A549 (cell line): Measurements from ENCODE around the gene RIN3. TPM values are rescaled to one million over a fixed set of nuclear protein-coding genes. Genes with fewer than 3 reads are reported as not detected.

Source experiments
- ATAC-seq, 2 experiments: fragments of 200-7000 bp in 1 of 2; fragments of >200 bp in 1 of 2; cut with Nextera tagmentation in 1 of 2; cut with Tn5 transposase in 1 of 2; 3 replicates each; pipeline versions ENCODE4 v1.8.0 to v1.9.1; 2018 to 2020; ENCODE audit warnings: mild to moderate bottlenecking in 1 of 2, moderate library complexity in 1 of 2
- CTCF ChIA-PET: fragments of 300-600 bp; sonication (Branson Sonifier 250); formaldehyde crosslinking; extraction: SDS; loops from one replicate; lab custom pipeline; 2021; ENCODE audit warnings: antibody characterized with exemption, inconsistent platforms; lab: Yijun Ruan, JAX
- POLR2A ChIA-PET: fragments of 350-600 bp; formaldehyde crosslinking; extraction: SDS; loops from one replicate; lab custom pipeline; 2021; ENCODE audit warnings: antibody characterized with exemption, inconsistent platforms; lab: Yijun Ruan, JAX
- DNase-seq, 2 experiments: peaks; one replicate each; pipeline versions ENCODE4 v3.0.0 to v3.0.0-alpha.2; 2011 to 2016; ENCODE audit warnings: low read depth in 1 of 2, low spot score in 1 of 2
- FAIRE-seq: peaks from 2 replicates; lab custom pipeline; 2011; peaks lifted over from hg19 to GRCh38; lab: Jason Lieb, UNC
- H3K27ac ChIP-seq, 2 experiments: fragments of >200 bp; sonication (Bioruptor Twin); formaldehyde crosslinking; 3 replicates each; pipeline ENCODE4 v1.5.1; 2016 to 2017
- H3K4me1 ChIP-seq: fragments of >200 bp; sonication (Bioruptor Twin); formaldehyde crosslinking; 3 replicates; pipeline ENCODE4 v1.6.1; 2016
- H3K4me2 ChIP-seq: fragments of >200 bp; sonication (Bioruptor Twin); formaldehyde crosslinking; 3 replicates; pipeline ENCODE4 v1.6.1; 2016
- H3K4me3 ChIP-seq: fragments of >200 bp; sonication (Bioruptor Twin); formaldehyde crosslinking; 3 replicates; pipeline ENCODE4 v1.5.1; 2016
- H3K9me3 ChIP-seq: fragments of >200 bp; sonication (Bioruptor Twin); formaldehyde crosslinking; 3 replicates; pipeline ENCODE4 v1.6.1; 2016
- CTCF ChIP-seq: fragments of >200 bp; sonication (Bioruptor Twin); formaldehyde crosslinking; IDR thresholded peaks from 3 replicates; pipeline ENCODE4 v1.5.1; 2016
- EHMT2 ChIP-seq: fragments of 200-600 bp; sonication (generic); IDR thresholded peaks from 2 replicates; pipeline ENCODE4 v1.6.1; 2016; ENCODE audit warnings: antibody characterized with exemption, low read depth, mild to moderate bottlenecking, moderate library complexity
- ELK1 ChIP-seq: fragments of 150-350 bp; IDR thresholded peaks from 2 replicates; pipeline ENCODE4 v1.6.1; 2014; ENCODE audit warnings: low read depth, mild to moderate bottlenecking, low read length
- EP300 ChIP-seq, 2 experiments: fragments of >200 bp; sonication (Bioruptor Twin); formaldehyde crosslinking; IDR thresholded peaks; 2 replicates in 1 of 2; 3 replicates in 1 of 2; pipeline ENCODE4 v1.6.1; 2016 to 2017
- FOSB ChIP-seq: fragments of 250-450 bp; sonication (Bioruptor Pico); IDR thresholded peaks from 2 replicates; pipeline ENCODE4 v1.5.0; 2020; ENCODE audit warnings: mild to moderate bottlenecking, moderate library complexity
- FOSL2 ChIP-seq, 2 experiments: fragments of 450-650 bp in 1 of 2; fragments of >200 bp in 1 of 2; sonication (Bioruptor Twin) in 1 of 2; formaldehyde crosslinking; IDR thresholded peaks; 2 replicates each; pipeline versions ENCODE4 v1.5.0 to v1.6.1; 2016 to 2020; ENCODE audit warnings: mild to moderate bottlenecking in 1 of 2, moderate library complexity in 1 of 2
- HES2 ChIP-seq: fragments of >200 bp; sonication (Bioruptor Twin); formaldehyde crosslinking; IDR thresholded peaks from 2 replicates; pipeline ENCODE4 v1.6.1; 2016
- HOXA7 ChIP-seq: fragments of 250-450 bp; sonication (Bioruptor Pico); IDR thresholded peaks from 2 replicates; pipeline ENCODE4 v1.5.0; 2020; ENCODE audit warnings: mild to moderate bottlenecking, moderate library complexity
- HOXB5 ChIP-seq: fragments of 250-450 bp; sonication (Bioruptor Pico); IDR thresholded peaks from 2 replicates; pipeline ENCODE4 v1.5.0; 2020; ENCODE audit warnings: mild to moderate bottlenecking, moderate library complexity
- KDM1A ChIP-seq: fragments of 200-600 bp; sonication (generic); IDR thresholded peaks from 2 replicates; pipeline ENCODE4 v1.6.1; 2016; ENCODE audit warnings: low read depth, mild to moderate bottlenecking
- MAFK ChIP-seq: fragments of 450-650 bp; IDR thresholded peaks from 2 replicates; pipeline ENCODE4 v1.6.1; 2014; ENCODE audit not compliant: partially characterized antibody
- NFE2L2 ChIP-seq: fragments of 150-350 bp; conservative IDR thresholded peaks from 2 replicates; pipeline ENCODE4 v1.6.1; 2014; ENCODE audit warnings: low read length
- PHF8 ChIP-seq: fragments of 200-600 bp; sonication (generic); IDR thresholded peaks from 2 replicates; pipeline ENCODE4 v1.6.1; 2016; ENCODE audit warnings: low read depth, mild to moderate bottlenecking, antibody characterized with exemption, moderate library complexity, borderline replicate concordance
- RAD21 ChIP-seq, 2 experiments: fragments of >200 bp in 1 of 2; sonication (Bioruptor Twin) in 1 of 2; formaldehyde crosslinking in 1 of 2; IDR thresholded peaks in 1 of 2; conservative IDR thresholded peaks in 1 of 2; 2 replicates in 1 of 2; 3 replicates in 1 of 2; pipeline ENCODE4 v1.6.1; 2012 to 2018; ENCODE audit warnings: inconsistent platforms in 1 of 2
- RARB ChIP-seq: fragments of 250-450 bp; sonication (Bioruptor Pico); IDR thresholded peaks from 2 replicates; pipeline ENCODE4 v1.8.0; 2021; ENCODE audit warnings: mild to moderate bottlenecking, moderate library complexity
- RCOR1 ChIP-seq: fragments of 150-350 bp; IDR thresholded peaks from 2 replicates; pipeline ENCODE4 v1.6.1; 2014; ENCODE audit warnings: antibody characterized with exemption, low read length, low read depth
- RFX5 ChIP-seq: fragments of 450-650 bp; IDR thresholded peaks from 2 replicates; pipeline ENCODE4 v1.7.1; 2014; ENCODE audit warnings: antibody characterized with exemption, mild to moderate bottlenecking, moderate library complexity
- SMC3 ChIP-seq: fragments of >200 bp; sonication (Bioruptor Twin); formaldehyde crosslinking; IDR thresholded peaks from 3 replicates; pipeline ENCODE4 v1.6.1; 2018; ENCODE audit warnings: inconsistent platforms
- SREBF2 ChIP-seq: fragments of 450-650 bp; IDR thresholded peaks from 2 replicates; pipeline ENCODE4 v1.6.1; 2014; ENCODE audit warnings: mild to moderate bottlenecking, moderate library complexity
- ZC3H11A ChIP-seq: fragments of 450-650 bp; IDR thresholded peaks from 2 replicates; pipeline ENCODE4 v1.6.1; 2014; ENCODE audit warnings: antibody characterized with exemption, mild to moderate bottlenecking
- ZFP36 ChIP-seq: fragments of 450-650 bp; IDR thresholded peaks from 2 replicates; pipeline ENCODE4 v1.6.1; 2014; ENCODE audit warnings: borderline replicate concordance; ENCODE audit not compliant: partially characterized antibody
- ZNF302 ChIP-seq: fragments of 250-450 bp; sonication (Bioruptor Pico); IDR thresholded peaks from 2 replicates; pipeline ENCODE4 v1.9.0; 2021; ENCODE audit warnings: inconsistent platforms, mild to moderate bottlenecking, moderate library complexity
- WGBS: methylation state at CpG from one replicate; pipeline ENCODE4 v1.1.6; 2017; ENCODE audit errors: missing lambda C conversion rate; 5-methylcytosine and 5-hydroxymethylcytosine counted together
- polyA plus RNA-seq, 4 experiments: library from polyadenylated mRNA; depleted of rRNA in 3 of 4; stranded (reverse); fragments of >200 nt; fragmentation: RNase III in 1 of 4; extraction: RNeasy Plus Mini Kit Qiagen cat#74134 plus additional on column Dnase treatment in 1 of 4; gene quantifications; 2 replicates in 3 of 4; 3 replicates in 1 of 4; pipeline ENCODE4 v1.2.3, GENCODE V29; 2011 to 2017

Gene RIN3
- polyA plus RNA-seq, 2 of the 4 experiments (the other 2 are of a cell fraction), result 5.6 to 14.5 TPM

- FAIRE-seq, result no peak
- ATAC-seq, result peak; percentile 48 to 57; a peak in 5 of 6 replicates
- Histone ChIP-seq H3K9me3 (peaks cover 12% of the 10 kb centered on the region), H3K4me1 (peaks cover 59% of the 10 kb centered on the region), H3K4me2 (no peak overlapping the region), H3K4me3 (no peak overlapping the region), H3K27ac (peak overlapping the region; percentile 24 to 89; a peak in 5 of 6 replicates)
- whole genome bisulfite sequencing, result 81% methylated on average over 11 of the region's 14 CpGs
- DNase-seq, result peak in 1 of 2 experiments; percentile 46
- POLR2A ChIA-PET, result no interaction called here
- CTCF ChIA-PET, result interaction anchor here (0.7 to 1.8 kb wide), 12 partner anchors 9 to 479 kb away, joined by 3 to 8 read pairs (median 3); no protein-coding TSS in a partner anchor
- peak; percentile 42; the same call in 2 of the 3 replicates for TF ChIP-seq SMC3
- no peak for TF ChIP-seq HOXA7
- no peak for TF ChIP-seq PHF8
- no peak for TF ChIP-seq HES2
- TF ChIP-seq CTCF, result peak; percentile 38
- no peak for TF ChIP-seq HOXB5 (CRISPR knock-in tag)
- no peak for TF ChIP-seq RFX5
- TF ChIP-seq ZC3H11A, result no peak
- no peak for TF ChIP-seq ZNF302 (CRISPR knock-in tag)
- no peak for TF ChIP-seq MAFK
- TF ChIP-seq SREBF2, result no peak
- TF ChIP-seq EHMT2, result no peak
- TF ChIP-seq NFE2L2, result no peak
- no peak for TF ChIP-seq FOSL2 (IDR thresholded peaks at IDR 0.05)
- no peak for TF ChIP-seq FOSL2 (CRISPR knock-in tag; IDR thresholded peaks at IDR 0.05)
- TF ChIP-seq FOSB, result no peak
- TF ChIP-seq RARB (CRISPR knock-in tag), result no peak
- peak; percentile 61 to 66; a peak in 4 of 5 replicates for TF ChIP-seq RAD21 (conservative IDR thresholded peaks at IDR 0.05 in 1 of 2, IDR thresholded peaks at IDR 0.05 in 1 of 2)
Observed at GRCh38 chr14:92603309-92604242, 90.0 kb downstream of the RIN3 start.

- no peak for TF ChIP-seq HOXA7
- no peak for TF ChIP-seq KDM1A
- TF ChIP-seq CTCF, result no peak
- TF ChIP-seq RCOR1, result no peak
- TF ChIP-seq ZNF302 (CRISPR knock-in tag), result no peak
- TF ChIP-seq EP300 (IDR thresholded peaks at IDR 0.05), result no peak
- TF ChIP-seq RAD21 (conservative IDR thresholded peaks at IDR 0.05 in 1 of 2, IDR thresholded peaks at IDR 0.05 in 1 of 2), result no peak
- TF ChIP-seq ELK1, result no peak
- no peak for TF ChIP-seq HES2
- TF ChIP-seq ZFP36, result no peak
- TF ChIP-seq, all 56 proteins: peak for 0
- FAIRE-seq, result no peak
- POLR2A ChIA-PET, result no interaction called here
- Histone ChIP-seq H3K4me1 (peaks cover 58% of the 10 kb centered on the region), H3K27ac (no peak overlapping the region), H3K4me2 (no peak overlapping the region), H3K4me3 (no peak overlapping the region), H3K9me3 (peaks cover 12% of the 10 kb centered on the region)
- no peak for ATAC-seq
- 90% methylated on average over 5 of the region's 5 CpGs for WGBS
- CTCF ChIA-PET, result interaction anchor here (1.8 kb wide), 1 partner anchor 10 kb away, joined by 4 read pairs; no protein-coding TSS in a partner anchor
- DNase-seq, result no peak
Observed at GRCh38 chr14:92605274-92605940, 91.8 kb downstream of the RIN3 start.
